ENCODE results near the gene CTTN.

CTTN gene

DNA sequence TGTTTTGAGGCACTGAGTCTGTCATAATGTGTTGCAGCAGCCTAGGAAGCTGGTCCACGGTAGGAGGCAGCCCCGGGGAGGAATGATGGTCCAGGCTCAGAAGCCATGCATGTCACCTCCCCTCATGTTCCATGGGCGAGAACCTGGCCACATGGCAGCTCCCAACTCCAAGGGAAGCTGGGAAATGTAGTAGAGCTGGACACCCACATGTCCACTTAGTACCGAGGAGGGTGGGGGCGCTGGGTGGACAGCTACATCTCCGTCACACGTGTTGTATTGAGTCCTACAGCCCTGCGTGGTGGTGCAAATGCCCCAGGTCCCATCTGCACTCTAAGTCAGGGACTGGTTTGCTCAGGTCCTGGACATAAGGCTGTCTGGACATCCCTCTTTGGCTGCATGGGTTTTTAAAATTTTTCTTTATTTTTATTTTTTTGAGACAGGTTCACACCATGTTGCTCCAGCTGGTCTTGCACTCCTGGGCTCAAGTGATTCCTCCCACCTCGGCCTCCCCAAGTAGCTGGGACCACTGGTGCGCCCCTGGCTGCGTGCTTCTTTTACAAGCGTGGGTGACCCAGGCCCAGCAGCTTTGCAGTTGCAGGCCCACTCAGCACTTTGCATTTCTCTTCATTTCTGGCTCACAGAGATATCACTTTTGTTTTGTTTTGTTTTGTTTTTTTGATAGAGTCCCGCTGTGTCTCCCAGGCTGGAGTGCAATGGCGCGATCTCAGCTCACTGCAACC is 3.9 kb upstream of the CTTN start:
- no peak for TF ChIP-seq REST (IDR thresholded peaks at IDR 0.05; ENCODE audit: insufficient read depth in 1 of 2, low read depth in 2 of 2, low read length in 2 of 2)
- TF ChIP-seq FOXP2 (optimal IDR thresholded peaks at IDR 0.05; ENCODE audit: borderline replicate concordance, extremely low read depth, extremely low read length, insufficient read depth), result no peak
- no peak for TF ChIP-seq SIN3A (IDR thresholded peaks at IDR 0.05; ENCODE audit: borderline replicate concordance, insufficient read depth, low read length)
- TF ChIP-seq TAF1 (IDR thresholded peaks at IDR 0.05; ENCODE audit: borderline replicate concordance, insufficient read depth, low read length), result no peak
- no peak for TF ChIP-seq POLR2AphosphoS5 (IDR thresholded peaks at IDR 0.05; ENCODE audit: low read depth, low read length)

- no peak for TF ChIP-seq POLR2AphosphoS5 (IDR thresholded peaks at IDR 0.05; ENCODE audit: low read depth, low read length)
- TF ChIP-seq FOXP2 (optimal IDR thresholded peaks at IDR 0.05; ENCODE audit: borderline replicate concordance, extremely low read depth, extremely low read length, insufficient read depth), result no peak
- TF ChIP-seq REST (IDR thresholded peaks at IDR 0.05; ENCODE audit: insufficient read depth in 1 of 2, low read depth in 2 of 2, low read length in 2 of 2), result no peak
- TF ChIP-seq TAF1 (IDR thresholded peaks at IDR 0.05; ENCODE audit: borderline replicate concordance, insufficient read depth, low read length), result no peak
- no peak for TF ChIP-seq SIN3A (IDR thresholded peaks at IDR 0.05; ENCODE audit: borderline replicate concordance, insufficient read depth, low read length)
These were observed 870 bp upstream of the CTTN start for GRCh38 chr11:70397336-70397982.

GRCh38 chr11:70398834-70399680 is 728 bp downstream of the CTTN start:
- TF ChIP-seq FOXP2 (optimal IDR thresholded peaks at IDR 0.05; ENCODE audit: borderline replicate concordance, extremely low read depth, extremely low read length, insufficient read depth) (no peak), POLR2AphosphoS5 (IDR thresholded peaks at IDR 0.05; ENCODE audit: low read depth, low read length) (no peak), SIN3A (IDR thresholded peaks at IDR 0.05; ENCODE audit: borderline replicate concordance, insufficient read depth, low read length) (no peak), REST (IDR thresholded peaks at IDR 0.05; ENCODE audit: insufficient read depth in 1 of 2, low read depth in 2 of 2, low read length in 2 of 2) (no peak), TAF1 (IDR thresholded peaks at IDR 0.05; ENCODE audit: borderline replicate concordance, insufficient read depth, low read length) (no peak)

DNA sequence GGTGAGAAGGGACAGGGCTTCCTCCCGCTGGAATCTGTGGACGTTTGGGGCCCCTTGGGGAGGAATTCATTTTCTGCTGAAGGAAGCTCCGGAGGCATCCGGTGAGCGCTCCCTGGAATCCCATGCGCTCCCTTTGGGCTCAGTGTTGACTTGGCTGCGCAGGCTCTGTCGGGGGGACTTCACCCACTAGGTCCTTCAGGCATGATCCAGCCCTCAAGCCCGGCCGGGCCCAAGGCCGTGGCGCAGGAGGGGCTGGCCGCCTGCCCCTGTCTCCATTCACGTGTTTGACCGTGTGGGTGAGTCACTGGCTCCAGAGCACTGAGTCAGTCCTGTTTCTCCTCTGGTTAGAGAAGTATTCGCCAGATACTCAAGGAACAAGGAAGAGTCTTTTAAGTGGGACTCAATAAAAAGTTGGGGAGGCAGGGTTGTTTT is 1.4 kb downstream of the CTTN start:
- no peak for TF ChIP-seq POLR2AphosphoS5 (IDR thresholded peaks at IDR 0.05; ENCODE audit: low read depth, low read length)
- TF ChIP-seq SIN3A (IDR thresholded peaks at IDR 0.05; ENCODE audit: borderline replicate concordance, insufficient read depth, low read length), result peak; percentile 49; the same call in 1 of the 2 replicates
- no peak for TF ChIP-seq TAF1 (IDR thresholded peaks at IDR 0.05; ENCODE audit: borderline replicate concordance, insufficient read depth, low read length)
- TF ChIP-seq REST (IDR thresholded peaks at IDR 0.05; ENCODE audit: insufficient read depth in 1 of 2, low read depth in 2 of 2, low read length in 2 of 2), result no peak
- no peak for TF ChIP-seq FOXP2 (optimal IDR thresholded peaks at IDR 0.05; ENCODE audit: borderline replicate concordance, extremely low read depth, extremely low read length, insufficient read depth)
